HG03097 (cell line): Measurements from ENCODE around the gene GPR34.
A peak's percentile ranks its signal among the peaks of the same experiment; 100 is the strongest.

Source experiments
- ATAC-seq: cut with Tn5 transposase; IDR thresholded peaks from one replicate; pipeline ENCODE4 v1.9.1; 2021; ENCODE audit not compliant: unreplicated experiment, low FRiP score

Gene GPR34

DNA sequence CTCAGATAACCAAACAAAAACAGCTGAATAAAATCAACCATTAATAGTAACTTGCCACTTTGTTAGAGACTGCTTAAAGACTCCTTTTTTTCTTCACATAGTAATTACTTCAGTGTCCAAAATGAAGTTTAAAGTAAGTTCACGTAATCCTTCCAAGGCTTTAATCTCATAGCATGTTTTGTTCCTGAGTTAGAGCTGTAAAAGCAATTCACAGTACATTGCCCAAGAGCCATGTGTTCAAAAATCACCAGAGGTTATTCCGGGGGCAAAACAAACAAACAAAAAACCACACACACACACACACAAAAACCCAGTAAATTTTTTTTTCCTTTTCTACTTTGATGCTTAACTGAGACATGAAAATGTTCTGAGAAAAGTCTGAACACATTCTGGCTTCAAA is 41.3 kb downstream of the GPR34 start:
- no peak for ATAC-seq

GRCh38 chrX:41732260-41732659 is 43.5 kb downstream of the GPR34 start:
- no peak for ATAC-seq

GRCh38 chrX:41733939-41734338 is 45.2 kb downstream of the GPR34 start:
- peak; percentile 96 for ATAC-seq

- no peak for ATAC-seq
Observed at GRCh38 chrX:41734530-41734929, 45.8 kb downstream of the GPR34 start.

GRCh38 chrX:41737065-41737464 is 48.3 kb downstream of the GPR34 start:
- ATAC-seq = no peak

DNA sequence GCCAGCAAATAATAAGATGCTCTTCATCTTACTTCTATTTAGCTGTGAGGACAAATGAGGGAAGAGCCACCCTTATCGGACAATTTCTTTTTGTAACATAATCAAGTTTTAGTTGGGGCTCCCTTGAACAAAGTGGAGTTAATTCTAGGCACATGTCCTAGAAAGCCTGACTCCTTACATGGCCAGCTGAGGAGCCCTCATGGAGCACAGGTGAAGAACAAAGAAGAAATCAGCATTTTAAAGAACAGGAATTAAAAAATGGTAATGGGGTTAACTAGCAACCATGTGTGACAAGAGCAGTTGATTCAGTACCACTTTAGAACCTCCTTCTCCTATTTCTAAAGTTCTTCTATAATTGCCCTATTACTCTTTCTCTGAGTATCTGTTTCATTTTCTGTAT is 51.1 kb downstream of the GPR34 start:
- ATAC-seq = no peak
